Right cardiac atrium (tissue), 5 donors: ENCODE results near the gene REPS2. TPM values are rescaled to one million over a fixed set of nuclear protein-coding genes. Genes with fewer than 3 reads are reported as not detected.

Experiments used
- ATAC-seq, 2 donors: fragments of 200-7000 bp; cut with Tn5 transposase; one replicate each; pipeline versions ENCODE4 v1.8.0 to v1.9.1; 2020; ENCODE audit warnings: moderate library complexity in 2 of 2, mild to moderate bottlenecking in 1 of 2
- DNase-seq, 3 donors: peaks; one replicate each; pipeline ENCODE4 v3.0.0-alpha.2; 2020
- H3K27ac ChIP-seq: one replicate; pipeline ENCODE4 v1.5.1; 2013; ENCODE audit warnings: mild to moderate bottlenecking, low read length, control low read depth, moderate library complexity
- H3K27me3 ChIP-seq: one replicate; pipeline ENCODE4 v1.6.1; 2013; ENCODE audit not compliant: control insufficient read depth, insufficient read depth
- H3K4me1 ChIP-seq: one replicate; pipeline ENCODE4 v1.6.1; 2013; ENCODE audit warnings: low read length; ENCODE audit not compliant: control insufficient read depth, insufficient read depth
- H3K4me3 ChIP-seq: one replicate; pipeline ENCODE4 v1.5.1; 2013; ENCODE audit warnings: low read length, control low read depth
- H3K9me3 ChIP-seq: one replicate; pipeline ENCODE4 v1.6.1; 2013; ENCODE audit warnings: low read length; ENCODE audit not compliant: control insufficient read depth
- WGBS: extraction: QIAGEN DNeasy Blood & Tissue Kit; methylation state at CpG from one replicate; pipeline ENCODE4 v1.1.7; 2013; 5-methylcytosine and 5-hydroxymethylcytosine counted together
- intact Hi-C, 4 donors: fragments of 100-400 bp; cut with DNase I; formaldehyde crosslinking; loops; one replicate each; pipeline versions ENCODE4 v1.11.0 to v1.14.0; 2022 to 2023
- polyA plus RNA-seq: library from polyadenylated mRNA; stranded (reverse); fragments of 200-250 nt; gene quantifications from one replicate; pipeline ENCODE4 v1.2.3, GENCODE V29; 2013
- total RNA-seq, 4 donors: library from RNA; stranded (reverse); fragmentation: NEBNext Ultra II Directional; extraction: Animal tissue kit (Norgen Biotek cat#: 25700); gene quantifications; one replicate each; pipeline ENCODE4 v1.2.1, GENCODE V29; 2021
- donor health status: healthy with polysubstance abuse.
- donor health status: DM: no; HTN: yes; CAD: no.
- donor health status: DM: no; HTN: no; CAD: no.
- donor health status: DM: no; HTN: yes; CAD: no; lungs with severe emphysema.
- donor health status: DM: yes; HTN: yes; CAD: no.

Gene REPS2
- total and polyA plus RNA-seq, 5 donors, result 3.4 to 10.4 (median 8.9) TPM

GRCh38 chrX:17082831-17083230 lies 136.4 kb downstream of the REPS2 start:
- Histone ChIP-seq H3K27me3 (no peaks in the 10 kb centered on the region), H3K27ac (no peak overlapping the region), H3K4me1 (no peaks in the 10 kb centered on the region), H3K9me3 (no peaks in the 10 kb centered on the region), H3K4me3 (no peak overlapping the region)
- DNase-seq (no peak), ATAC-seq (no peak)
- intact Hi-C loops, result no loop called here
- 64% methylated on average over 7 of the region's 7 CpGs for WGBS

GRCh38 chrX:17086317-17086716 lies 139.9 kb downstream of the REPS2 start:
- ATAC-seq, result no peak
- no peak for DNase-seq
- 91% methylated on average over 4 of the region's 4 CpGs for WGBS
- intact Hi-C loops, result no loop called here
- H3K9me3 ChIP-seq, result no peaks in the 10 kb centered on the region
- no peaks in the 10 kb centered on the region for H3K27me3 ChIP-seq
- no peak overlapping the region for H3K4me3 ChIP-seq
- no peaks in the 10 kb centered on the region for H3K4me1 ChIP-seq
- no peak overlapping the region for H3K27ac ChIP-seq

GRCh38 chrX:17095161-17095560 lies 148.7 kb downstream of the REPS2 start:
- no peak for DNase-seq
- intact Hi-C loops, result no loop called here
- ATAC-seq, result no peak
- H3K4me1 ChIP-seq, result no peaks in the 10 kb centered on the region
- H3K27me3 ChIP-seq, result no peaks in the 10 kb centered on the region
- no peak overlapping the region for H3K4me3 ChIP-seq
- H3K27ac ChIP-seq, result no peak overlapping the region
- no peaks in the 10 kb centered on the region for H3K9me3 ChIP-seq

- no peak overlapping the region for H3K4me3 ChIP-seq
- intact Hi-C loops, result no loop called here
- H3K9me3 ChIP-seq, result no peaks in the 10 kb centered on the region
- no peak for DNase-seq
- ATAC-seq, result no peak
- no peaks in the 10 kb centered on the region for H3K27me3 ChIP-seq
- H3K27ac ChIP-seq, result no peak overlapping the region
- H3K4me1 ChIP-seq, result no peaks in the 10 kb centered on the region
- WGBS, result 88% methylated on average over 1 of the region's 1 CpG
These were observed 152.2 kb downstream of the REPS2 start for GRCh38 chrX:17098516-17099247.

GRCh38 chrX:17104433-17104832 lies 158.0 kb downstream of the REPS2 start:
- Histone ChIP-seq H3K27me3 (no peaks in the 10 kb centered on the region), H3K4me1 (no peaks in the 10 kb centered on the region), H3K4me3 (no peak overlapping the region), H3K9me3 (no peaks in the 10 kb centered on the region), H3K27ac (no peak overlapping the region)
- intact Hi-C loops, result no loop called here
- ATAC-seq, result no peak
- DNase-seq, result no peak
- WGBS, result 80% methylated on average over 4 of the region's 4 CpGs

- H3K9me3 ChIP-seq, result no peaks in the 10 kb centered on the region
- intact Hi-C loops, result no loop called here
- DNase-seq (no peak), ATAC-seq (no peak)
- no peak overlapping the region for H3K27ac ChIP-seq
- H3K4me3 ChIP-seq, result no peak overlapping the region
- WGBS, result 92% methylated on average over 6 of the region's 6 CpGs
- no peaks in the 10 kb centered on the region for H3K27me3 ChIP-seq
- H3K4me1 ChIP-seq, result no peaks in the 10 kb centered on the region
These were observed 174.4 kb downstream of the REPS2 start for GRCh38 chrX:17120816-17121215.

- no peak for ATAC-seq
- Histone ChIP-seq H3K4me3 (no peak overlapping the region), H3K27ac (no peak overlapping the region), H3K9me3 (no peaks in the 10 kb centered on the region), H3K27me3 (no peaks in the 10 kb centered on the region), H3K4me1 (no peaks in the 10 kb centered on the region)
- WGBS, result 100% methylated on average over 2 of the region's 2 CpGs
- intact Hi-C loops, result no loop called here
- DNase-seq, result no peak
These were observed 207.5 kb downstream of the REPS2 start for GRCh38 chrX:17154001-17154400.

- no peak overlapping the region for H3K27ac ChIP-seq
- no peak overlapping the region for H3K4me3 ChIP-seq
- H3K4me1 ChIP-seq, result no peaks in the 10 kb centered on the region
- DNase-seq (no peak), ATAC-seq (no peak)
- H3K9me3 ChIP-seq, result no peaks in the 10 kb centered on the region
- intact Hi-C loops, result no loop called here
- 94% methylated on average over 1 of the region's 1 CpG for WGBS
- H3K27me3 ChIP-seq, result no peaks in the 10 kb centered on the region
These were observed 214.5 kb downstream of the REPS2 start for GRCh38 chrX:17160975-17161374.

- Histone ChIP-seq H3K27ac (no peak overlapping the region), H3K4me3 (no peak overlapping the region), H3K4me1 (no peaks in the 10 kb centered on the region), H3K9me3 (no peaks in the 10 kb centered on the region), H3K27me3 (no peaks in the 10 kb centered on the region)
- no peak for DNase-seq
- intact Hi-C loops, result no loop called here
- 97% methylated on average over 1 of the region's 1 CpG for WGBS
- no peak for ATAC-seq
These were observed 215.5 kb downstream of the REPS2 start for GRCh38 chrX:17161991-17162390.

GRCh38 chrX:17164079-17164478 lies 217.6 kb downstream of the REPS2 start:
- H3K27me3 ChIP-seq, result no peaks in the 10 kb centered on the region
- DNase-seq (no peak), ATAC-seq (no peak)
- H3K4me3 ChIP-seq, result no peak overlapping the region
- intact Hi-C loops, result no loop called here
- WGBS, result 98% methylated on average over 1 of the region's 1 CpG
- H3K27ac ChIP-seq, result no peak overlapping the region
- H3K4me1 ChIP-seq, result no peaks in the 10 kb centered on the region
- no peaks in the 10 kb centered on the region for H3K9me3 ChIP-seq

GRCh38 chrX:17164941-17165340 lies 218.5 kb downstream of the REPS2 start:
- no peak overlapping the region for H3K27ac ChIP-seq
- 93% methylated on average over 1 of the region's 1 CpG for whole genome bisulfite sequencing
- H3K4me3 ChIP-seq, result no peak overlapping the region
- intact Hi-C loops, result no loop called here
- H3K27me3 ChIP-seq, result no peaks in the 10 kb centered on the region
- no peaks in the 10 kb centered on the region for H3K4me1 ChIP-seq
- DNase-seq (no peak), ATAC-seq (no peak)
- H3K9me3 ChIP-seq, result no peaks in the 10 kb centered on the region

GRCh38 chrX:17167915-17168314 lies 221.5 kb downstream of the REPS2 start:
- DNase-seq (no peak), ATAC-seq (no peak)
- Histone ChIP-seq H3K4me3 (no peak overlapping the region), H3K4me1 (no peaks in the 10 kb centered on the region), H3K27ac (no peak overlapping the region), H3K27me3 (no peaks in the 10 kb centered on the region), H3K9me3 (no peaks in the 10 kb centered on the region)
- intact Hi-C loops, result no loop called here
- 96% methylated on average over 2 of the region's 2 CpGs for WGBS
